VCaP (cell line): Measurements from ENCODE around the gene SMIM38.
"Not testable (repeated sequence)": the region's sequence is repeated elsewhere in the genome, so short reads cannot be mapped to it uniquely, and the experiment has no call there.

Experiments used
- H3K27ac ChIP-seq: fragments of 450-650 bp; 2 replicates; pipeline ENCODE4 v1.5.1; 2017
- CTCF ChIP-seq: fragments of 450-650 bp; conservative IDR thresholded peaks from 2 replicates; pipeline ENCODE4 v1.5.1; 2017; ENCODE audit warnings: mild to moderate bottlenecking, moderate library complexity

The SMIM38 gene

GRCh38 chr11:69130654-69131053, 25.1 kb upstream of the SMIM38 start:
- TF ChIP-seq CTCF = no peak
- no peak overlapping the region for H3K27ac ChIP-seq

GRCh38 chr11:69131121-69131566, 24.6 kb upstream of the SMIM38 start:
- no peak overlapping the region for H3K27ac ChIP-seq
- TF ChIP-seq CTCF = no peak

- peak; percentile 97 for TF ChIP-seq CTCF
- peak overlapping the region; percentile 7; the same call in 1 of the 2 replicates for H3K27ac ChIP-seq
Measured at GRCh38 chr11:69131644-69132300, 24.0 kb upstream of the SMIM38 start.

- no peak overlapping the region for H3K27ac ChIP-seq
- TF ChIP-seq CTCF = no peak
Measured at GRCh38 chr11:69132301-69132670, 23.4 kb upstream of the SMIM38 start.

GRCh38 chr11:69133251-69133650, 22.5 kb upstream of the SMIM38 start:
- TF ChIP-seq CTCF = no peak
- H3K27ac ChIP-seq = no peak overlapping the region

- H3K27ac ChIP-seq = not testable (repeated sequence)
Measured at GRCh38 chr11:69134182-69134581, 21.6 kb upstream of the SMIM38 start.

- no peak for TF ChIP-seq CTCF
- H3K27ac ChIP-seq = no peak overlapping the region
Measured at GRCh38 chr11:69134957-69135356, 20.8 kb upstream of the SMIM38 start.

GRCh38 chr11:69135420-69136363, 20.0 kb upstream of the SMIM38 start:
- no peak overlapping the region for H3K27ac ChIP-seq

More at GRCh38 chr11:69135420-69136363, 20.0 kb upstream of the SMIM38 start:
- no peak for TF ChIP-seq CTCF
